Measurements from ENCODE around the gene SLC29A3. TPM values are rescaled to one million over a fixed set of nuclear protein-coding genes. Genes with fewer than 3 reads are reported as not detected.
"Not testable (repeated sequence)": the region's sequence is repeated elsewhere in the genome, so short reads cannot be mapped to it uniquely, and the experiment has no call there.

Gene SLC29A3
- total RNA-seq, 1 experiment from 2014 or later = 4.4 TPM

DNA sequence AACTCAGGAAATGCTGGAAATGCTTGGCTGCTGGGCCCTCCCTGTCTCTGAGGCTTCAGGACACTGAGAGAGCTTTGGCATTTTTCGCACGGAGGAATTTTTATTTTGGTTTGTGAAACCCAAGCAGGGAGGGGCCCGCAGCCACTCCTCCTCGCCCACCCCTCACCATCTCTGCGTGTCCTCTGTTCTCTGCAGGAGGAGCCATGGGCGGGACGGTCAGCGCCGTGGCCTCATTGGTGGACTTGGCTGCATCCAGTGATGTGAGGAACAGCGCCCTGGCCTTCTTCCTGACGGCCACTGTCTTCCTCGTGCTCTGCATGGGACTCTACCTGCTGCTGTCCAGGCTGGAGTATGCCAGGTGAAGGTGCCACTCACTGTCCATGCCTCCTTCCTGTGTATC, 36.8 kb downstream of the SLC29A3 start:
- Histone ChIP-seq H3K36me3 (ENCODE audit: low read depth, low read length) (no peaks in the 10 kb centered on the region), H2AFZ (ENCODE audit: low read length) (no peak overlapping the region), H3K27ac (ENCODE audit: low read length) (no peak overlapping the region), H3K9me3 (ENCODE audit: low read length) (no peaks in the 10 kb centered on the region), H3K4me3 (ENCODE audit: low read length) (no peak overlapping the region), H3K9ac (ENCODE audit: low read length) (no peak overlapping the region), H3K27me3 (ENCODE audit: low read length) (no peaks in the 10 kb centered on the region), H3K4me1 (ENCODE audit: insufficient read depth, low read length) (no peaks in the 10 kb centered on the region), H3K9me2 (replicated peaks; ENCODE audit: low read length) (no peaks in the 10 kb centered on the region), H3F3A (ENCODE audit: low read length, unreplicated experiment) (no peaks in the 10 kb centered on the region), H4K20me1 (ENCODE audit: low read length) (no peaks in the 10 kb centered on the region), H3K4me2 (ENCODE audit: low read length) (no peak overlapping the region), H3K79me2 (ENCODE audit: low read length) (no peaks in the 10 kb centered on the region)
- no peak for TF ChIP-seq EZH2 (IDR thresholded peaks at IDR 0.05; ENCODE audit: low read length, unreplicated experiment)
- no peak for TF ChIP-seq EZH2phosphoT487 (IDR thresholded peaks at IDR 0.05; ENCODE audit: borderline replicate concordance, low read length)
- TF ChIP-seq, protein P1, sequence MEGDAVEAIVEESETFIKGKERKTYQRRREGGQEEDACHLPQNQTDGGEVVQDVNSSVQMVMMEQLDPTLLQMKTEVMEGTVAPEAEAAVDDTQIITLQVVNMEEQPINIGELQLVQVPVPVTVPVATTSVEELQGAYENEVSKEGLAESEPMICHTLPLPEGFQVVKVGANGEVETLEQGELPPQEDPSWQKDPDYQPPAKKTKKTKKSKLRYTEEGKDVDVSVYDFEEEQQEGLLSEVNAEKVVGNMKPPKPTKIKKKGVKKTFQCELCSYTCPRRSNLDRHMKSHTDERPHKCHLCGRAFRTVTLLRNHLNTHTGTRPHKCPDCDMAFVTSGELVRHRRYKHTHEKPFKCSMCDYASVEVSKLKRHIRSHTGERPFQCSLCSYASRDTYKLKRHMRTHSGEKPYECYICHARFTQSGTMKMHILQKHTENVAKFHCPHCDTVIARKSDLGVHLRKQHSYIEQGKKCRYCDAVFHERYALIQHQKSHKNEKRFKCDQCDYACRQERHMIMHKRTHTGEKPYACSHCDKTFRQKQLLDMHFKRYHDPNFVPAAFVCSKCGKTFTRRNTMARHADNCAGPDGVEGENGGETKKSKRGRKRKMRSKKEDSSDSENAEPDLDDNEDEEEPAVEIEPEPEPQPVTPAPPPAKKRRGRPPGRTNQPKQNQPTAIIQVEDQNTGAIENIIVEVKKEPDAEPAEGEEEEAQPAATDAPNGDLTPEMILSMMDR (conservative IDR thresholded peaks at IDR 0.05; ENCODE audit: low read depth, low read length) = no peak
- DNase-seq (no peak), ATAC-seq (no peak)
- ChIA-PET POLR2A (ENCODE audit: unreplicated experiment) (no interaction called here), CTCF (no interaction called here)
- no TSS peak for BruUV-seq (replicated peaks)
- intact Hi-C loops (cut with micrococcal nuclease) = no loop called here

DNA sequence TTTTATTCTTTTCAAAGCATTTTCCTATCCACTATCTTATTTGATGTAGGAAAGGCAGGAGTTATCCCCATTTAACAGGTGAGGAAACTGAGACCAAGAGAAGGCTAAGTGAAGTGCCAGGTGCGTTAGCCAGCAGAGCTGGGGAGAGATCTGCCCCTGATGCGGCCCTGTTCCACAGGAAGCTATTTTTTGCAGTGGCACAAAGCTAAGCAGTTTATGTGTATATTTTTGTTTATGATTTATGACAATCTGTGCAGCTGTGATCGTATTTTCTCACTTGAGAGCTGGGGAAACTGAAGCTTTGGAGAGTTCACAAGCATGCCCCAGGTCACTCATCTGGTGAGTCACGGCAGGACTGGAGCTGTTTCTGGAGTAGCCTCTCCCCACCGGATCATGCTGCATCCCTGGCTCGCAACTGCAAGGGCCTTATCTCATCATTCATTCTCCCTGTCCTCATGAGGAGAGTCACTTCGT, 38.8 kb downstream of the SLC29A3 start:
- no peaks in the 10 kb centered on the region for H3K27me3 ChIP-seq (ENCODE audit: low read length)
- ATAC-seq = no peak
- no peaks in the 10 kb centered on the region for H3K9me3 ChIP-seq (ENCODE audit: low read length)
- POLR2A ChIA-PET (ENCODE audit: unreplicated experiment) = no interaction called here
- no peaks in the 10 kb centered on the region for H3K9me2 ChIP-seq (replicated peaks; ENCODE audit: low read length)
- no peak overlapping the region for H3K9ac ChIP-seq (ENCODE audit: low read length)
- intact Hi-C loops (cut with micrococcal nuclease) = no loop called here
- no peaks in the 10 kb centered on the region for H3K36me3 ChIP-seq (ENCODE audit: low read depth, low read length)
- H3K79me2 ChIP-seq (ENCODE audit: low read length) = no peaks in the 10 kb centered on the region
- no peak overlapping the region for H3K4me3 ChIP-seq (ENCODE audit: low read length)
- H4K20me1 ChIP-seq (ENCODE audit: low read length) = no peaks in the 10 kb centered on the region
- no peak overlapping the region for H3K4me2 ChIP-seq (ENCODE audit: low read length)
- no peaks in the 10 kb centered on the region for H3F3A ChIP-seq (ENCODE audit: low read length, unreplicated experiment)
- no peak overlapping the region for H3K27ac ChIP-seq (ENCODE audit: low read length)
- DNase-seq = no peak
- no TSS peak for BruUV-seq (replicated peaks)
- CTCF ChIA-PET = no interaction called here
- TF ChIP-seq EZH2 (IDR thresholded peaks at IDR 0.05; ENCODE audit: low read length, unreplicated experiment) (no peak), EZH2phosphoT487 (IDR thresholded peaks at IDR 0.05; ENCODE audit: borderline replicate concordance, low read length) (no peak)
- TF ChIP-seq, protein P1 (conservative IDR thresholded peaks at IDR 0.05; ENCODE audit: low read depth, low read length) = no peak
- no peak overlapping the region for H2AFZ ChIP-seq (ENCODE audit: low read length)
- no peaks in the 10 kb centered on the region for H3K4me1 ChIP-seq (ENCODE audit: insufficient read depth, low read length)

DNA sequence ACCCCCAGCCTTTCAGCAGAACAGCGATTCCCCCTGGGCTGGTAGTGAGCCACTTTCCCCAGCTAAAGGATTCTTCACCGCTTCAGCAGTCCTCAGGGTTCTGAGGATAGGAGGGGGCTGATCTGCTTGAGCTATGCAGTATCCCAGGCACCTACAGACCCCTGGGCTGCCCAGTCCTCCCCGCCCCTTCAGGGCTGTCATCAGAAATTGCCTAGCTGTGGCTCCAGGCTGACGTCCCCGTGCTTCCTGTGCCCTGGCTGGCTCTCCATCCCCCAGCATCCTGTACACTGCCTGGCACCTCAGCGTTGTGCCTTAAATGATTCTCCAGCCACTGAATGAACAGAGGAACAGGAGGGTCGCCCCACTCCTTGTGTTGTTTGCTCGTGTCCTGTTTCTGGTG, 39.2 kb downstream of the SLC29A3 start:
- Histone ChIP-seq H4K20me1 (ENCODE audit: low read length) (no peaks in the 10 kb centered on the region), H3F3A (ENCODE audit: low read length, unreplicated experiment) (no peaks in the 10 kb centered on the region), H3K9me3 (ENCODE audit: low read length) (no peaks in the 10 kb centered on the region), H2AFZ (ENCODE audit: low read length) (no peak overlapping the region), H3K36me3 (ENCODE audit: low read depth, low read length) (no peaks in the 10 kb centered on the region), H3K4me1 (ENCODE audit: insufficient read depth, low read length) (no peaks in the 10 kb centered on the region), H3K4me3 (ENCODE audit: low read length) (no peak overlapping the region), H3K79me2 (ENCODE audit: low read length) (no peaks in the 10 kb centered on the region), H3K4me2 (ENCODE audit: low read length) (no peak overlapping the region), H3K27ac (ENCODE audit: low read length) (no peak overlapping the region), H3K9ac (ENCODE audit: low read length) (no peak overlapping the region), H3K9me2 (replicated peaks; ENCODE audit: low read length) (no peaks in the 10 kb centered on the region), H3K27me3 (ENCODE audit: low read length) (no peaks in the 10 kb centered on the region)
- intact Hi-C loops (cut with micrococcal nuclease) = no loop called here
- ATAC-seq (no peak), DNase-seq (no peak)
- no TSS peak for BruUV-seq (replicated peaks)
- ChIA-PET POLR2A (ENCODE audit: unreplicated experiment) (no interaction called here), CTCF (no interaction called here)
- no peak for TF ChIP-seq EZH2phosphoT487 (IDR thresholded peaks at IDR 0.05; ENCODE audit: borderline replicate concordance, low read length)

DNA sequence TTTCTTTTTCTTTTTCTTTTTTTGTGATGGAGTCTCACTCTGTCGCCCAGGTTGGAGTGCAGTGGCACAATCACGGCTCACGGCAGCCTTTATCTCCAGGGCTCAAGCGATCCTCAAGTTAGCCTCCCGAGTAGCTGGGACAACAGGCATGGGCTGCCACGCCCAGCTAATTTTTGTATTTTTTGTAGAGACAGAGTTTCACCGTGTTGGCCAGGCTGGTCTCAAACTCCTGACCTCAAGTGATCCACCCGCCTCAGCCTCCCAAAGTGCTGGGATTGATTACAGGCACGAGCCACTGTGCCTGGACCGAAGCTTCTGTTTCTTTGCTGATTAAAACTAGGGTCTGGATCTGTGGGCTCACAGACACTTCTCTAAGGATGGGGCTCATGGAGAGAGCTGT, 39.8 kb downstream of the SLC29A3 start:
- H3K9me2 ChIP-seq (replicated peaks; ENCODE audit: low read length); POLR2A ChIA-PET (ENCODE audit: unreplicated experiment); H4K20me1 ChIP-seq (ENCODE audit: low read length); H3K36me3 ChIP-seq (ENCODE audit: low read depth, low read length); H3K4me3 ChIP-seq (ENCODE audit: low read length); BruUV-seq (replicated peaks); H2AFZ ChIP-seq (ENCODE audit: low read length); H3K27me3 ChIP-seq (ENCODE audit: low read length); ATAC-seq; intact Hi-C loops (cut with micrococcal nuclease); H3F3A ChIP-seq (ENCODE audit: low read length, unreplicated experiment); CTCF ChIA-PET; H3K27ac ChIP-seq (ENCODE audit: low read length); H3K4me2 ChIP-seq (ENCODE audit: low read length); H3K79me2 ChIP-seq (ENCODE audit: low read length); H3K9me3 ChIP-seq (ENCODE audit: low read length); H3K9ac ChIP-seq (ENCODE audit: low read length); DNase-seq; H3K4me1 ChIP-seq (ENCODE audit: insufficient read depth, low read length): not testable (repeated sequence)
